IMR-90 (cell line): ENCODE measurements around the gene MEOX2. TPM values are rescaled to one million over a fixed set of nuclear protein-coding genes. Genes with fewer than 3 reads are reported as not detected.

Experiments used
- ATAC-seq: fragments of 200-7000 bp; cut with Tn5 transposase; 2 replicates; pipeline ENCODE4 v1.9.1; 2020; ENCODE audit warnings: low read depth, mild to moderate bottlenecking, moderate library complexity
- BruUV-seq: library from RNA; stranded (reverse); fragments of 400-500 nt; replicated peaks from 2 replicates; lab custom pipeline; 2021; lab: Mats Ljungman, UMichigan
- CTCF ChIA-PET: fragments of 300-600 bp; formaldehyde crosslinking; extraction: SDS; loops from one replicate; lab custom pipeline; 2021; ENCODE audit warnings: antibody characterized with exemption; lab: Yijun Ruan, JAX
- POLR2A ChIA-PET: fragments of 300-600 bp; sonication (Branson Sonifier 250); formaldehyde crosslinking; loops from one replicate; lab custom pipeline; 2022; ENCODE audit warnings: antibody characterized with exemption; ENCODE audit not compliant: unreplicated experiment; lab: Charles Lee
- DNase-seq: peaks from one replicate; pipeline ENCODE4 v3.0.0; 2013
- H2AFZ ChIP-seq: replicated peaks from 2 replicates; pipeline ENCODE3; 2013; ENCODE audit warnings: low read length, mild to moderate bottlenecking; ENCODE audit not compliant: poor library complexity
- H2AK5ac ChIP-seq: 2 replicates; pipeline ENCODE4 v1.6.1; 2013; ENCODE audit warnings: low read depth, low read length, inconsistent platforms
- H2AK9ac ChIP-seq: replicated peaks from 2 replicates; pipeline ENCODE3; 2013; ENCODE audit warnings: mild to moderate bottlenecking, low read depth, low read length, moderate library complexity; ENCODE audit not compliant: poor library complexity
- H2BK120ac ChIP-seq: 2 replicates; pipeline ENCODE4 v1.6.1; 2013; ENCODE audit warnings: low read depth, low read length, inconsistent platforms
- H2BK15ac ChIP-seq: 3 replicates; pipeline ENCODE4 v1.6.1; 2013; ENCODE audit warnings: low read depth, low read length, inconsistent platforms
- H2BK20ac ChIP-seq: 2 replicates; pipeline ENCODE4 v1.6.1; 2013; ENCODE audit warnings: low read depth, mild to moderate bottlenecking, inconsistent platforms, low read length, moderate library complexity
- H2BK5ac ChIP-seq: 2 replicates; pipeline ENCODE4 v1.6.1; 2013; ENCODE audit warnings: mild to moderate bottlenecking, low read depth, low read length, inconsistent platforms; ENCODE audit not compliant: poor library complexity, severe bottlenecking
- H3K14ac ChIP-seq: replicated peaks from 2 replicates; pipeline ENCODE4 v1.6.1; 2013; ENCODE audit warnings: low read depth, low read length, inconsistent platforms
- H3K18ac ChIP-seq: 2 replicates; pipeline ENCODE4 v1.6.1; 2013; ENCODE audit warnings: low read depth, low read length, control low read depth
- H3K23ac ChIP-seq: 2 replicates; pipeline ENCODE4 v1.6.1; 2013; ENCODE audit warnings: low read depth, low read length, inconsistent platforms
- H3K27ac ChIP-seq: 2 replicates; pipeline ENCODE4 v1.5.1; 2013; ENCODE audit warnings: mild to moderate bottlenecking, control low read depth, low read length; ENCODE audit not compliant: insufficient read depth
- H3K27me3 ChIP-seq: 2 replicates; pipeline ENCODE4 v1.6.1; 2013; ENCODE audit warnings: low read length; ENCODE audit not compliant: control insufficient read depth, insufficient read depth
- H3K36me3 ChIP-seq: 2 replicates; pipeline ENCODE4 v1.6.1; 2013; ENCODE audit warnings: low read length, mixed read lengths; ENCODE audit not compliant: control insufficient read depth, insufficient read depth
- H3K4ac ChIP-seq: 2 replicates; pipeline ENCODE4 v1.6.1; 2013; ENCODE audit warnings: low read depth, low read length, inconsistent platforms
- H3K4me1 ChIP-seq: 2 replicates; pipeline ENCODE4 v1.6.1; 2013; ENCODE audit warnings: low read length, mixed read lengths; ENCODE audit not compliant: control insufficient read depth, insufficient read depth
- H3K4me2 ChIP-seq: 2 replicates; pipeline ENCODE4 v1.6.1; 2013; ENCODE audit warnings: low read depth, mild to moderate bottlenecking, control low read depth, low read length, moderate library complexity
- H3K4me3 ChIP-seq: 2 replicates; pipeline ENCODE4 v1.5.1; 2013; ENCODE audit warnings: low read depth, mild to moderate bottlenecking, control low read depth, low read length, moderate library complexity; ENCODE audit not compliant: insufficient read depth
- H3K56ac ChIP-seq: 2 replicates; pipeline ENCODE4 v1.6.1; 2013; ENCODE audit warnings: low read length, inconsistent platforms; ENCODE audit not compliant: insufficient read depth; ENCODE audit errors: extremely low read depth
- H3K79me1 ChIP-seq, 2 experiments: 2 replicates each; pipeline ENCODE4 v1.6.1; 2013; ENCODE audit warnings: low read length in 2 of 2, inconsistent platforms in 1 of 2, low read depth in 1 of 2
- H3K9ac ChIP-seq: 2 replicates; pipeline ENCODE4 v1.6.1; 2013; ENCODE audit warnings: low read depth, low read length, control low read depth
- H3K9me1 ChIP-seq: 2 replicates; pipeline ENCODE4 v1.6.1; 2013; ENCODE audit warnings: low read length, inconsistent platforms; ENCODE audit not compliant: insufficient read depth
- H3K9me3 ChIP-seq: 2 replicates; pipeline ENCODE4 v1.6.1; 2013; ENCODE audit warnings: low read length; ENCODE audit not compliant: control insufficient read depth, insufficient read depth
- H4K20me1 ChIP-seq: 2 replicates; pipeline ENCODE4 v1.6.1; 2013; ENCODE audit warnings: low read length, inconsistent platforms; ENCODE audit not compliant: insufficient read depth
- H4K5ac ChIP-seq: 2 replicates; pipeline ENCODE4 v1.6.1; 2013; ENCODE audit warnings: mild to moderate bottlenecking, low read depth, low read length, control low read depth
- H4K8ac ChIP-seq, 2 experiments: 2 replicates each; pipeline ENCODE4 v1.6.1; 2013; ENCODE audit warnings: low read depth in 2 of 2, low read length in 2 of 2, control low read depth in 1 of 2, inconsistent platforms in 1 of 2
- H4K91ac ChIP-seq: 2 replicates; pipeline ENCODE4 v1.6.1; 2013; ENCODE audit warnings: low read depth, low read length, inconsistent platforms; ENCODE audit not compliant: insufficient read depth
- BHLHE40 ChIP-seq: fragments of 150-350 bp; IDR thresholded peaks from 2 replicates; pipeline ENCODE4 v1.6.1; 2016; ENCODE audit warnings: mild to moderate bottlenecking, low read depth, low read length
- CEBPB ChIP-seq: IDR thresholded peaks from 2 replicates; pipeline ENCODE4 v1.6.1; 2012; ENCODE audit warnings: low read depth, low read length, improper control_type of control experiment
- CHD1 ChIP-seq: IDR thresholded peaks from 2 replicates; pipeline ENCODE4 v1.6.1; 2012; ENCODE audit warnings: low read depth, low read length, improper control_type of control experiment
- FOS ChIP-seq: fragments of 150-350 bp; IDR thresholded peaks from 2 replicates; pipeline ENCODE4 v1.6.1; 2016; ENCODE audit warnings: low read depth, low read length
- MAFK ChIP-seq: IDR thresholded peaks from 2 replicates; pipeline ENCODE4 v1.6.1; 2012; ENCODE audit warnings: low read depth, low read length, improper control_type of control experiment
- MAZ ChIP-seq: IDR thresholded peaks from 2 replicates; pipeline ENCODE4 v1.6.1; 2012; ENCODE audit warnings: low read depth, mild to moderate bottlenecking, low read length, improper control_type of control experiment, moderate library complexity, borderline replicate concordance
- MXI1 ChIP-seq: IDR thresholded peaks from 2 replicates; pipeline ENCODE4 v1.6.1; 2012; ENCODE audit warnings: low read depth, mild to moderate bottlenecking, low read length, moderate library complexity, borderline replicate concordance
- NFE2L2 ChIP-seq: fragments of 150-350 bp; IDR thresholded peaks from 2 replicates; pipeline ENCODE4 v1.6.1; 2016; ENCODE audit warnings: low read depth, mild to moderate bottlenecking, low read length
- POLR2A ChIP-seq: IDR thresholded peaks from 2 replicates; pipeline ENCODE4 v1.6.1; 2012; ENCODE audit warnings: mild to moderate bottlenecking, low read depth, low read length
- RAD21 ChIP-seq: IDR thresholded peaks from 2 replicates; pipeline ENCODE4 v1.6.1; 2012; ENCODE audit warnings: low read length, improper control_type of control experiment
- RFX5 ChIP-seq: IDR thresholded peaks from 2 replicates; pipeline ENCODE4 v1.8.0; 2012; ENCODE audit warnings: low read depth, mild to moderate bottlenecking, low read length, moderate library complexity
- SMC3 ChIP-seq: fragments of 150-350 bp; IDR thresholded peaks from 2 replicates; pipeline ENCODE4 v1.6.1; 2016; ENCODE audit warnings: low read depth, mild to moderate bottlenecking, antibody characterized with exemption, low read length, moderate library complexity
- whole genome bisulfite sequencing, 2 experiments: methylation state at CpG; one replicate each; pipeline versions ENCODE4 v1.1.5 to v1.1.7; 2013; ENCODE audit warnings: missing lambda C conversion rate in 2 of 2; ENCODE audit not compliant: insufficient read length in 1 of 2; ENCODE audit errors: extremely low coverage in 2 of 2; 5-methylcytosine and 5-hydroxymethylcytosine counted together
- dilution Hi-C: fragments of 300-500 bp; cut with HindIII; formaldehyde crosslinking; loops from one replicate; pipeline ENCODE4 v1.14.3; 2018; ENCODE audit warnings: low sequenced_read_pairs; ENCODE audit not compliant: unreplicated experiment
- in situ Hi-C: fragments of 300-500 bp; cut with MboI; formaldehyde crosslinking; loops from 3 replicates; pipeline ENCODE4 v1.14.3; 2019; ENCODE audit warnings: low sequenced_read_pairs, inconsistent platforms, mixed read lengths
- intact Hi-C: fragments of 100-400 bp; cut with micrococcal nuclease; formaldehyde crosslinking; loops from 2 replicates; pipeline ENCODE4 v1.10.0; 2022
- polyA plus RNA-seq, 3 experiments: library from polyadenylated mRNA; depleted of rRNA; stranded (reverse); fragments of >200 nt; gene quantifications; 2 replicates each; pipeline ENCODE4 v1.2.3, GENCODE V29; 2012; ENCODE audit warnings: low replicate concordance in 1 of 3
- total RNA-seq: library from RNA; depleted of rRNA; stranded (reverse); fragments of >200 nt; gene quantifications from 2 replicates; pipeline ENCODE4 v1.2.3, GENCODE V29; 2012
- TF ChIP-seq, protein P1 (sequence below): conservative IDR thresholded peaks from 2 replicates; pipeline ENCODE4 v1.5.1; 2012; ENCODE audit warnings: mild to moderate bottlenecking, low read depth, low read length, improper control_type of control experiment
- TF ChIP-seq, protein P2 (sequence below): fragments of 150-350 bp; IDR thresholded peaks from 2 replicates; pipeline ENCODE4 v1.6.1; 2017; ENCODE audit warnings: mild to moderate bottlenecking, antibody characterized with exemption, low read length, low read depth
- TF ChIP-seq, protein P3 (sequence below): fragments of 150-350 bp; IDR thresholded peaks from 2 replicates; pipeline ENCODE4 v1.6.1; 2016; ENCODE audit warnings: low read depth, mild to moderate bottlenecking, low read length, moderate library complexity, borderline replicate concordance

The MEOX2 gene
- total and polyA plus RNA-seq, 2 of the 4 experiments (the other 2 are of a cell fraction) = under 0.01 TPM; not detected in 1

DNA sequence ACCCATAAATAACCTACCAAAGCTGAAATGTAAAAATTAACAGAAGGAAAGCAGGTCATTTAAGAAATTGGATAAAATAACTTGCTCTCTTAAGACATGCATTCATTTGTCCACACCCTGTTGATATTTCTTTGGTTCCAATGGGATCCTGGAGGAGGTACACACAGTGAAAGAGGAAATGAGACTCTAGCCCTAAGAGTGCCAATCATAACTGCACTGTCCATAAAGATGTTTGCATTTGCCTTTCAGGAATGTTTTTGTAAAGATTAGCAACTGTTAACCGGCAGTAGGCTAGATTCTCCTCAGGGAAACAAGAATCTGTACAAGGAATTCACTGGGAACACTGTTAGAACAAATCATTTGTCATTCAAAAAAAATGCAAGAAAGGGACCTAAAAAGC is 61.0 kb downstream of the MEOX2 start:
- H2BK20ac ChIP-seq = no peak overlapping the region
- H3K4me3 ChIP-seq = no peak overlapping the region
- no peak overlapping the region for H2AK5ac ChIP-seq
- H2AFZ ChIP-seq = no peak overlapping the region
- no peak overlapping the region for H2BK120ac ChIP-seq
- DNase-seq (no peak), ATAC-seq (no peak)
- no peaks in the 10 kb centered on the region for H3K9me3 ChIP-seq
- no TSS peak for BruUV-seq
- no peak overlapping the region for H3K4me2 ChIP-seq
- ChIA-PET CTCF (no interaction called here), POLR2A (no interaction called here)
- H3K27ac ChIP-seq = no peak overlapping the region
- H2AK9ac ChIP-seq = no peak overlapping the region
- H3K79me1 ChIP-seq = no peaks in the 10 kb centered on the region
- no peak overlapping the region for H4K91ac ChIP-seq
- H3K27me3 ChIP-seq = no peaks in the 10 kb centered on the region
- H4K20me1 ChIP-seq = no peaks in the 10 kb centered on the region
- no peak overlapping the region for H3K18ac ChIP-seq
- TF ChIP-seq, protein P1, sequence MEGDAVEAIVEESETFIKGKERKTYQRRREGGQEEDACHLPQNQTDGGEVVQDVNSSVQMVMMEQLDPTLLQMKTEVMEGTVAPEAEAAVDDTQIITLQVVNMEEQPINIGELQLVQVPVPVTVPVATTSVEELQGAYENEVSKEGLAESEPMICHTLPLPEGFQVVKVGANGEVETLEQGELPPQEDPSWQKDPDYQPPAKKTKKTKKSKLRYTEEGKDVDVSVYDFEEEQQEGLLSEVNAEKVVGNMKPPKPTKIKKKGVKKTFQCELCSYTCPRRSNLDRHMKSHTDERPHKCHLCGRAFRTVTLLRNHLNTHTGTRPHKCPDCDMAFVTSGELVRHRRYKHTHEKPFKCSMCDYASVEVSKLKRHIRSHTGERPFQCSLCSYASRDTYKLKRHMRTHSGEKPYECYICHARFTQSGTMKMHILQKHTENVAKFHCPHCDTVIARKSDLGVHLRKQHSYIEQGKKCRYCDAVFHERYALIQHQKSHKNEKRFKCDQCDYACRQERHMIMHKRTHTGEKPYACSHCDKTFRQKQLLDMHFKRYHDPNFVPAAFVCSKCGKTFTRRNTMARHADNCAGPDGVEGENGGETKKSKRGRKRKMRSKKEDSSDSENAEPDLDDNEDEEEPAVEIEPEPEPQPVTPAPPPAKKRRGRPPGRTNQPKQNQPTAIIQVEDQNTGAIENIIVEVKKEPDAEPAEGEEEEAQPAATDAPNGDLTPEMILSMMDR = no peak
- TF ChIP-seq POLR2A (no peak), MAZ (no peak), RFX5 (no peak), NFE2L2 (no peak), MAFK (no peak), CHD1 (no peak), BHLHE40 (no peak), CEBPB (no peak), SMC3 (no peak), MXI1 (no peak), FOS (no peak), RAD21 (no peak)
- TF ChIP-seq, protein P2, sequence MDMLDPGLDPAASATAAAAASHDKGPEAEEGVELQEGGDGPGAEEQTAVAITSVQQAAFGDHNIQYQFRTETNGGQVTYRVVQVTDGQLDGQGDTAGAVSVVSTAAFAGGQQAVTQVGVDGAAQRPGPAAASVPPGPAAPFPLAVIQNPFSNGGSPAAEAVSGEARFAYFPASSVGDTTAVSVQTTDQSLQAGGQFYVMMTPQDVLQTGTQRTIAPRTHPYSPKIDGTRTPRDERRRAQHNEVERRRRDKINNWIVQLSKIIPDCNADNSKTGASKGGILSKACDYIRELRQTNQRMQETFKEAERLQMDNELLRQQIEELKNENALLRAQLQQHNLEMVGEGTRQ = no peak
- TF ChIP-seq, protein P3, sequence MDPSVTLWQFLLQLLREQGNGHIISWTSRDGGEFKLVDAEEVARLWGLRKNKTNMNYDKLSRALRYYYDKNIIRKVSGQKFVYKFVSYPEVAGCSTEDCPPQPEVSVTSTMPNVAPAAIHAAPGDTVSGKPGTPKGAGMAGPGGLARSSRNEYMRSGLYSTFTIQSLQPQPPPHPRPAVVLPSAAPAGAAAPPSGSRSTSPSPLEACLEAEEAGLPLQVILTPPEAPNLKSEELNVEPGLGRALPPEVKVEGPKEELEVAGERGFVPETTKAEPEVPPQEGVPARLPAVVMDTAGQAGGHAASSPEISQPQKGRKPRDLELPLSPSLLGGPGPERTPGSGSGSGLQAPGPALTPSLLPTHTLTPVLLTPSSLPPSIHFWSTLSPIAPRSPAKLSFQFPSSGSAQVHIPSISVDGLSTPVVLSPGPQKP = no peak
- H4K8ac ChIP-seq = no peak overlapping the region
- no peaks in the 10 kb centered on the region for H3K36me3 ChIP-seq
- H3K9me1 ChIP-seq = 0 out of 2 replicates have a peak, but pooled peaks cover 3% of the 10 kb centered on the region
- H3K23ac ChIP-seq = no peak overlapping the region
- H2BK5ac ChIP-seq = no peak overlapping the region
- WGBS, 2 experiments = no CpG with 5 or more reads among the region's 1 CpG
- intact Hi-C loops (no loop called here), in situ Hi-C loops (no loop called here), dilution Hi-C loops (no loop called here)
- H2BK15ac ChIP-seq = no peak overlapping the region
- no peak overlapping the region for H3K4ac ChIP-seq
- no peak overlapping the region for H4K5ac ChIP-seq
- no peak overlapping the region for H3K9ac ChIP-seq
- H3K4me1 ChIP-seq = no peaks in the 10 kb centered on the region
- H3K56ac ChIP-seq = no peak overlapping the region
- no peak overlapping the region for H3K14ac ChIP-seq
